Rectal smooth muscle tissue (tissue), 1 donor: ENCODE data around the gene IPO7.

ENCODE experiments used
- H3K27ac ChIP-seq: one replicate; pipeline ENCODE4 v1.7.0; 2013; ENCODE audit warnings: low read depth, low read length, inconsistent platforms
- H3K27me3 ChIP-seq: one replicate; pipeline ENCODE4 v1.7.0; 2013; ENCODE audit warnings: low read length; ENCODE audit not compliant: control insufficient read depth, insufficient read depth
- H3K36me3 ChIP-seq: one replicate; pipeline ENCODE4 v1.7.0; 2013; ENCODE audit warnings: low read length; ENCODE audit not compliant: control insufficient read depth, insufficient read depth
- H3K4me1 ChIP-seq: one replicate; pipeline ENCODE4 v1.7.0; 2013; ENCODE audit warnings: low read length; ENCODE audit not compliant: control insufficient read depth, insufficient read depth
- H3K4me3 ChIP-seq: one replicate; pipeline ENCODE4 v1.7.0; 2013; ENCODE audit warnings: low read length
- H3K9ac ChIP-seq: one replicate; pipeline ENCODE4 v1.7.0; 2013; ENCODE audit warnings: low read length

IPO7 gene

GRCh38 chr11:9473408-9473807, 89.0 kb downstream of the IPO7 start:
- Histone ChIP-seq H3K9ac (no peak overlapping the region), H3K36me3 (peaks cover 14% of the 10 kb centered on the region), H3K4me1 (no peaks in the 10 kb centered on the region), H3K27ac (no peak overlapping the region), H3K4me3 (no peak overlapping the region), H3K27me3 (no peaks in the 10 kb centered on the region)

- no peak overlapping the region for H3K4me3 ChIP-seq
- peaks cover 3% of the 10 kb centered on the region for H3K36me3 ChIP-seq
- no peaks in the 10 kb centered on the region for H3K4me1 ChIP-seq
- no peak overlapping the region for H3K9ac ChIP-seq
- H3K27me3 ChIP-seq, result no peaks in the 10 kb centered on the region
- no peak overlapping the region for H3K27ac ChIP-seq
Measured at GRCh38 chr11:9479899-9480298, 95.4 kb downstream of the IPO7 start.

- H3K27ac ChIP-seq, result no peak overlapping the region
- no peak overlapping the region for H3K9ac ChIP-seq
- no peak overlapping the region for H3K4me3 ChIP-seq
- no peaks in the 10 kb centered on the region for H3K27me3 ChIP-seq
- H3K4me1 ChIP-seq, result no peaks in the 10 kb centered on the region
- H3K36me3 ChIP-seq, result peaks cover 12% of the 10 kb centered on the region
Measured at GRCh38 chr11:9489080-9489765, 104.8 kb downstream of the IPO7 start.

GRCh38 chr11:9490376-9490775, 105.9 kb downstream of the IPO7 start:
- peaks cover 13% of the 10 kb centered on the region for H3K36me3 ChIP-seq

GRCh38 chr11:9493492-9493891, 109.0 kb downstream of the IPO7 start:
- Histone ChIP-seq H3K36me3 (peaks cover 14% of the 10 kb centered on the region), H3K4me3 (no peak overlapping the region), H3K27me3 (no peaks in the 10 kb centered on the region), H3K27ac (no peak overlapping the region), H3K9ac (no peak overlapping the region), H3K4me1 (no peaks in the 10 kb centered on the region)

More at GRCh38 chr11:9490376-9490775, 105.9 kb downstream of the IPO7 start:
- no peaks in the 10 kb centered on the region for H3K27me3 ChIP-seq
- H3K9ac ChIP-seq, result no peak overlapping the region
- no peak overlapping the region for H3K4me3 ChIP-seq
- no peaks in the 10 kb centered on the region for H3K4me1 ChIP-seq
- no peak overlapping the region for H3K27ac ChIP-seq

- Histone ChIP-seq H3K9ac (no peak overlapping the region), H3K4me3 (no peak overlapping the region), H3K36me3 (peaks cover 14% of the 10 kb centered on the region), H3K4me1 (no peaks in the 10 kb centered on the region), H3K27me3 (no peaks in the 10 kb centered on the region), H3K27ac (no peak overlapping the region)
Measured at GRCh38 chr11:9494316-9494715, 109.9 kb downstream of the IPO7 start.

GRCh38 chr11:9495803-9496514, 111.5 kb downstream of the IPO7 start:
- Histone ChIP-seq H3K27me3 (no peaks in the 10 kb centered on the region), H3K27ac (no peak overlapping the region), H3K36me3 (peaks cover 10% of the 10 kb centered on the region), H3K4me3 (no peak overlapping the region), H3K9ac (no peak overlapping the region), H3K4me1 (no peaks in the 10 kb centered on the region)
